Left lobe of liver (tissue), 2 donors: Measurements from ENCODE around the gene FRY. TPM values are rescaled to one million over a fixed set of nuclear protein-coding genes. Genes with fewer than 3 reads are reported as not detected.

ENCODE experiments used
- ATAC-seq: fragments of 200-7000 bp; cut with Tn5 transposase; one replicate; pipeline ENCODE4 v1.9.1; 2020; ENCODE audit warnings: mild to moderate bottlenecking, moderate library complexity
- DNase-seq: peaks from one replicate; pipeline ENCODE4 v3.0.0-alpha.2; 2020; ENCODE audit warnings: low spot score
- total RNA-seq: library from RNA; stranded (reverse); gene quantifications from one replicate; pipeline ENCODE4 v1.2.1, GENCODE V29; 2021
- donor health status: DM: no; HTN: no; CAD: no; lungs with moderate emphysema.
- donor health status: DM: no; HTN: yes; CAD: no.

The FRY gene
- total RNA-seq, 1 donor from 2014 or later: 15.1 TPM

DNA sequence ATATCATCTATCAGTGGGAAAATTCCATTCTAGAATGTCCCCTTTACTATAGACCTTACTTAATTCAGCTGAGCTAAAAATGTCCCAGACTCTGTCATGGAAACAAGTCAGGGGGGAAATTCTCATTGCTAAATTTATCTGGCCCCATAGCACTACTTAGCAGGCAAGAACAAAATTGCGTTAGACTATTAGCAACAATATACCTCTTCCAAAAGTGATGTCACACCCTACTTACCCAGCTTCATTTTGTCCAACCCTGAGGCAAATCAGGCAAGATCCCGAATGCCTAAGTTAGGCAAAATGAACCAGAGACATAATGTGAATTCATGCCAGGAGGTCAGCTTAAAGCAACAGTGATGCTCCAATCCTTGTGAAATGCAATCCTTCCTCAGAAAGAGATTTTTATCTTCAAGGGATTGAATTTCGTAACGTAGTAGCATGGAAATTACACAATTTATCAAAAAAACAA is 93.7 kb downstream of the FRY start:
- DNase-seq (no peak), ATAC-seq (no peak)

DNA sequence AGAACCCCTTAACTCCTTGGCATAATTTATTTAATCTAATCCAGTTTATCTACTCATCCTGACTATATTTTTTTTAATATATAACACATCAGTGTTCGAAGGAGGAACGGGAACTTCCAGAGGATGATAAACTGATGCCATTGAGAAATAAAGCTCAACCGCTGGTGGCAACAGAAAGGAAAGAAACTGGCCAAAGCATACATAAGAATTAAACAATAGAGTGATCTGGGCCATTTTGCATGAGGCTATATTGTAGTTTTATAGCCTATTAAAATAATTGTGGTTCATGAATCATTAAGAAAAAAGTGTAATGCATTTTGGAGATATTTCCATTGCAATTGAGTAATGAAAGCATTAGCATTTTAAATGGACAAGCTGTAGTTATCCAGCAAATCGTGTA is 94.2 kb downstream of the FRY start:
- no peak for ATAC-seq
- no peak for DNase-seq

DNA sequence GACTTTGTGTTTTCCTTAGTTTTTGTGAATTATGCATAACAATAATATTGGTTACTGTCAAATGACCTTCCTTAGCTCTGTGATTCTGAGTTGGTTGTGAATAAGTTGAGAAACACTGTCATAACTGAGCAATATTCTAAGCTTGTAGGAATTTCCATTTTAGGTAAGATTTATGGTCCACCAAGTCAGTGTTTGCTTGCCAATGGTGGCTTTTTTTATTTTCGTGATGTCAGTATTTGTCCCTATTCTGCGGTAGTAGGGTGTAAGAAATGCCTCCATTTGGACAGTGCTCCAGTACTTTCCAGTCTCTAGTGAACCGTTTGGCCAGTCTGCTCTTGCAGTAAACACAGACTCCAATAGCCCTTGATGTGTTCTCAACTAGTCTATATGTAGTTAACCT is 94.7 kb downstream of the FRY start:
- DNase-seq (no peak), ATAC-seq (no peak)

DNA sequence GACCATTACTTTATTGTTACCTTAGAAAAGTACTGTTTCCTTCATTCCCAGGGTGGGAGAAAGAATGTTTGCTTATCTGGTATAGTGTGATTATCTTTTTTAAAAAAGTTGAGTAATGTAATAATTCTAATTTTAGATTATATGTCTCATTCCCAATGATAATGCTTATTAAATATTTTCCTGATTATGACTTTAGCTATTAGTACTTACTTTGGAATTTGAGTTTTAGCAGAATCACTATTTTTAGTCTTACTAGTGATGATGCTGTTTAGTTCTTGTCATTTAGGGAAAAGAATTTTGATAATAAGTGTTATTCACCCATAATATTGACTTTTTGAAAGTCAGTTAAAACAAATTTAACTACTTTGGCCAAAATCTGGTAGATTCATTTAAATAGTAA is 95.2 kb downstream of the FRY start:
- DNase-seq: no peak
- no peak for ATAC-seq

DNA sequence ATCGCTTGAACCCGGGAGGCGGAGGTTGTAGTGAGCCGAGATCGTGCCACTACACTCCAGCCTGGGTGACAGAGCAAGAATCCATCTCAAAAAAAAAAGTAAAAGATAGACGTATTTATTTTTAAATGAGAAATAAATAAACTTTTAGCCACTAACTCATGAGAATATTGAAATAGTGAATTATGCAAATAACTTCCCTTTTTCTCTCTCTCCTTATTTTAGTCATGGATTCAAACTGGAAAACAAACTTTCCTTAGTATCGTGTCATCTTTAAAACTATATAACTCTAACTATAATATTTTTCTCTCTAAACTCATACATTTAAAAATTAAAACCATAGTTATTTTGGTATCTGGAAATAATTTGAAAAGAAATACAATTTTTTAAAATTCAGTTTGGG is 96.1 kb downstream of the FRY start:
- DNase-seq (no peak), ATAC-seq (no peak)

DNA sequence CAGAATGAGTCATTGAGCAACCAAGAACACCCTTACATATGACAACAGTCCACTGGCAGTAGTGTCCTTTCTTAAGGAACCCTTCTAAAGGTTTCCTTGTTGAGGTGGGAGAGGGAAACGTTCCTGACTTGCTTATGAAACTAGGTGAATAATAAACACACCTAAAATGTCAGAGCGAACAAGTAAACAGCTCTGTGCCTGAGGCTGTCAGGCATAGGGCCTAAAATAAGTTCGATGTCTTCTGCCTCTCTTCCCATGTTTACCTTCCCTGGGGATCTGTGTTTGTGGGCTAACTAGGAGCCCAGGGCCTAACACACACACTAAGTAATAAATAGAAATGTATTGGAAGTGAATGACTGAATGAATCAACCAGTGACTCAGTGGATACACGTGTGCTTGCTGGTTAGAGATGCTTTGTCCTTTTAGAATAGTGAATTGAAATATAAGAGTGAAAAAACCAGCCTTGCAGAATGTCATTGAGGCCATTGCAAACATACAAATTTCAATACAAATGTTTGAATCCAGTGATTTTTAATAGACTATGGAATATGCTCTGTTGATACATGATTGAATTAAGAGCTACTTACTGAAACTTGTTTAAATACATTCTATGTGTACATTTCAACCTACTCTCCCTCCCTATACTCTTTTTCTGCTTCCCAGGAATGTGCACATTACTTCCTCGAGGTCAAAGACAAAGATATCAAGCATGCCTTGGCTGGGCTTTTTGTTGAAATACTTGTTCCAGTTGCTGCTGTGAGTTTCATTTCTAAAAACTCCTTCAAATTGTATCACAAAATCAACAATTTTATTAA is 102.9 kb downstream of the FRY start:
- DNase-seq: no peak
- ATAC-seq: no peak

DNA sequence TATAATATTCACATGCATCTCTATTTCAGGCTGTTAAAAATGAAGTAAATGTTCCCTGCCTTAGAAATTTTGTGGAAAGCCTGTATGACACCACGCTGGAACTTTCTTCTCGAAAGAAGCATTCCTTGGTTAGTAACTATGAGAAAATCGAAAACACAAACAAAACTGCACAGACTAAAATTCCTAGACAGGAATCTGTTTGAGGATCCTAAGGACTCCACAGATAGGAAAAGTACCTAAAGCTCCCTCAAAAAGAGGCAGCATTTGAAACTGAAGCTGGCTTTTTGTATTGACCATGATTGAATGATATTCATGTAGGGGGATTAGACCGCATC is 103.4 kb downstream of the FRY start:
- DNase-seq: no peak
- ATAC-seq: no peak

DNA sequence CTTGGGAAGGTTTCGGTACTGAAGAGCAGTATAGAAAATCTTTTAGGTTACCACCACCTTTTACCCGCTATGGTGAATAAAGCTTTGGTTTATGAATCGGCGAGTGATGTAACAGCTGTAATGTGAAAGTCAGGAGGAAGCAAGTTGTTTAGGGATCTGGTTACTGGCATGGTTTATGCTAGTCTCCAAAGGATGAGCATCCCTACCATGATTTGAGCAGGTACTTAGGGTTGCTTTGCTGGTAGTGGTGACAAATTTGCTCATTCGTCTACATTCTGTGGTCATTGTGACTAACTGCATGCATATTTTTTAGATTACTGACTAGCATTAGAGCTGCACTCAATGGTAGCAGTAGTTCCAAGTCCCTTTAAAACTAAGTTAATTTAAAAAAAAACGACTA is 104.1 kb downstream of the FRY start:
- ATAC-seq: no peak
- no peak for DNase-seq

DNA sequence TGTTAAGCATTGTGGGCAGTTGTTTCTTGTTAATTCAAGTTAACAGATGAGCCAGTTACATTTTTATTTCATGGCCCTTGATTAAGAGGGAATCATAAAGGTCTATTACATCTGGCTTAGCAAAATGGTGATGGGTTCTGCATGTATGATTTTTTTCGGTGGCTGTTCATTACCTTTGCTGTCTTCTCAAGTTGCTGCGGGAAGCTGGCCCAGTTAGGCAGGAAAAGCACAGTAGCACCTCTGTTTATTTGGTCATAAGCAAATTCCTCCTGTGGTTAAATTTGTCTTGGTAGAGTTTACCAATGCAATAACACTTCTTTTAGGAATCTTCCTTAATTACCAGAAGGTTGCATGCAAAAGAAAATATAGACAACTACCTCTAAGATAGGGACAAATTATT is 104.5 kb downstream of the FRY start:
- ATAC-seq (no peak), DNase-seq (no peak)

DNA sequence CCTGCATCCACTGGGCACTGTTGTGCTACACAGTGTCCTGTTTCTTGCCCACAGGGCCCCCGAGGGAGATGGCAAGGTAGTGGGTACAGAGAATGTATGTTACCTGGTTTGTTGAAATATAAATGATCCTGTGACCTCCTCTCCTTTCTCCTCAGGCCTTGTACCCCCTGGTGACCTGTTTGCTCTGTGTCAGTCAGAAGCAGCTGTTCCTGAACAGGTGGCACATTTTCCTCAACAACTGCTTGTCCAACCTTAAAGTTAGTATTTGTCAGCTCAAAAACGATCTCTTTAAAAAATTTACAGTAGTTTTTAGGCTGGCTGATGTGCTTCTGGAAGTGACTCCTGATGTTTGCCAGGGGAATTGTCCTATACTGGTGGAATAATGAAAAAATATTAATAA is 105.1 kb downstream of the FRY start:
- DNase-seq (no peak), ATAC-seq (no peak)

DNA sequence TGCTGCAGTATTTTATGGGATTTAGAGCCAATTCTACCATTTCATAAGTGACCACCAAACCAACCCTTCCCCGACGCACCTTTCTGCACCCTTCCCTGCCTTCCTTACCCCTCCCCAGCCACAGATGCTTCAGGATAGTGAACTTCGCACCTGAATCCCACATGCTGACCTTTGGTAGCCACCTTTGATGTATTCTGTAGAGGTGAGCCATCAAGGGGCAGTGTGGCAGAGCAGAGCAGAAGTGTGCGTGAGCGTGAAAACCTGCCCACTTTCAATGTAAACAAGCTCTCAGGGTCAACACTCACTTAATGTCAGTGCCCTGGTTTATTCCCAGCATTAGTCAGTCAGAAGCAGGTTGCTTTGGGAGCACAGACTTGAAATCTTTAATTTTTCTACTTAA is 107.7 kb downstream of the FRY start:
- DNase-seq: no peak
- ATAC-seq: peak; percentile 26

DNA sequence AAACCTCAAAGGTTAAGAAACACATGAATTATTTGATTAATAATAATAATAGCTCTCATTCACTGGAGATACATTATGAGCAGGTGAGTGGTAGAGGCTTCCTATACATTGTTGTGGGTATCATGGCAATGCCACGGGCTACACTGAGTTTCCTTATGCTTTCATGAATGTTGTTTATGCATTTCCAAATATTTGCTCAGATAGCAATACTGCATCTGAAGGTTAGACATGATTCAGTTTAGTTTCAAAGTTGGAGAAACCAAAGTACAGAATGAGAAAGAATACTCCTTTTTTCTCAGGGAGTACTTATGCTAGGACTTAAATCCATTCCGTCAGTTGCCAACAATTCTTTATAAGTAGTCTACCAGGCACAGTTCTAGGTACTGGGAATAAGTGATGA is 108.5 kb downstream of the FRY start:
- DNase-seq (no peak), ATAC-seq (no peak)

DNA sequence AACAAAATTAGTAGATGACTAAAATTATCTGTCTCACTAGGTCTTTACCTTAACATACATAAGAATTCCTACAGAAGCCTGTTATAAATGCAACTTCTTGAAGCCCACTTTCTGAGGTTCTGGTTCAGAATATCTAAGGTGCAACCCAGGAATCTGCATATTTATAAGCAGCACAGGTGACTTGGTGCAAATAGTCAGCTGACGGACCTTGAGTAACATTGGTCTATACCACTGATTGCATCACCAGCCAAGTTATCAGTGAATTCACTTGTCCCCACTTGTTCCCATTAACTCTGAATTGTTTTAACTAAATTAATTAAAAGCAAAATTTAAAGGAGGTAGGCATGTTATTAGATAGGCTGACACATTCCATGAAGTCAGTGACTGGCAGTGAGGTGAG is 109.9 kb downstream of the FRY start:
- DNase-seq: no peak
- ATAC-seq: no peak

DNA sequence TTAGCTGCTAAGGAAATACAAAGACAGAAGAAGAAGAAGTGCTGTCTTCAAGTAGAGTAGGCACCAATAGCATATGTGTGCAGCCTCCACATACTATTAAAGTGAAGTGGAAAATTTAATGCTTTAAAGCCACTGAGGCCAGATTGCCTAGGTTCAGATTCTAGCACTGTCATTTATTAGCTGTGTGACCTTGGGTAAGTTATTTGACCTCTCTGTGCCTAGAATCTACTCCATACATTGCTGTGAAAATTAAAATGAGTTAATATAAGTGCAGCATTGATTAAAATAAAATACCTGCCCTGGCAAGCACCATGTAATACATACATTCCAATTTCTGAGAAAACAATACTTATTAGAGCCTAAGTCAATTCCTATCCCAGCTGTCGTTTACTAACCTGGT is 110.5 kb downstream of the FRY start:
- DNase-seq: no peak
- no peak for ATAC-seq

DNA sequence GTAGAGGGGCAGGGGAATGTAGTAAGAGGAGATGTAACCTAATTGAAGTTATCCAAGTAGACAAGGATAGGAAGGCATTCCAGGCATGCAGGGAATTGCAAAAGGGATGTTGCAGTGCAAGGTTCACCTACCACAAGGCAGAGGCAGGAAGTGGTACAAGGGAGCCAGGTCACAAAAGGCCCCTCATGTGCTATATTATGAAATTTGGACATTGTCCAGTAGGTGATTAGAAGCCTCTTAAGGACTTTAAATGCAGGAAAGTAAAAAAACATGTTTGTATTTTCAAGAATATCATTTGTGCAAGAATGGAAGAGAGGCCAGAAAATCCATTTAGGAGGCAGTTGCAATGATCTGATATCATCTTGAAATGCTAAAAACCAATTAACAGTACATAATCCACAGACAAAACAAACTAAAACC is 111.4 kb downstream of the FRY start:
- no peak for DNase-seq
- peak; percentile 57 for ATAC-seq

DNA sequence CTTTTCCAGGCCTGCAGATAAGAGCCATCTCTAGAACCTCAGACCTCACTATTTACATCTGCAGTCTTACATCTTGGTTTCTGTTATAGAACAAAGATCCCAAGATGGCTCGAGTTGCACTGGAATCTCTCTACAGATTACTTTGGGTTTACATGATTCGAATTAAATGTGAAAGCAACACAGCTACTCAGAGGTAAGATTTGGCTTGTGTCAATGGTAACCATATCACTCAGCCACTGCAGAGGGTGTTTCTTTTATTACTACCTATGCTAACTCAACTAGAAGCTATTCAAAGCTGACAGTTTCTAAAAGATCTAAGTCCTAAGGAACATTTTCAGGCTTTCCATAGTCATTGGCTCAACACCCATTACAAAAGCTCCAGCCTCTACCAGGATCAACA is 115.6 kb downstream of the FRY start:
- ATAC-seq (no peak), DNase-seq (no peak)

DNA sequence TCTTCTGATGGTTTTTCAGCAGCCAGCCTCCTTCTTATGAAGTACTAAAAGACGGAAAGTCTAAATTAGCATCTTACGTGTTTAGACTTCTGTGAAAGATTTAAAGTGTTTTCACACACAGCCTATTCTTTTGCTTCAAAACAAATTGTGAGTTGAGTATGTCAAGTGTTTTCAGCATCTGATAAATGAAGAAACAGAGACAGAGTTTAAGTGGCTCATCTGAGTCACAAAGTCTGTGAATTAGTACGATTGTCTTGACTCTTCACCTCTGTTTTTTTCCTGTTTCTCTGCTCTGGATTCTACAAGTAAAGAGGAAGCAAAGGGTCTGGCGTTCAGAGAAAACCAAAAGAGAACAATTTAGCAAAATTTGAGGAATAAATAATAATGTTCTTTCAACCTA is 116.4 kb downstream of the FRY start:
- ATAC-seq: no peak

DNA sequence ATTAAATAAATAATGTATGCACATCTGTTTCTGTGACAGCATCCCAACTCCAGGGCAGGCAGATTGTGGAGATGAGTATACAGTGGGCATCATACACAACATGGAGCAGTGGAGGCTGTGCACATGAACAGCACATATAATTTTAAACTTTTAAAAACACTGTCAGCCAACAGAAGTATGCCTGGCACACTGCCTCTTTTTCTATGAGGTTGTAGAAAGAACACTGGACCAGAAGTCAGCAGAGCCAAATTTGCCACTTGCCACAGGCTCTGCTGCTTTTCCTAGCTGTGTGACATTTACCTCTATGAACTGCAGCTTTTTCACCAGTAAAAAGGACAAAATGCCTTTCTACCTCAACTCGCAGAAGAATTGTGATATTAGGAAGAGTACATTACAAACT is 118.7 kb downstream of the FRY start:
- DNase-seq (no peak), ATAC-seq (no peak)

More for the DNA sequence above, 116.4 kb downstream of the FRY start:
- no peak for DNase-seq

DNA sequence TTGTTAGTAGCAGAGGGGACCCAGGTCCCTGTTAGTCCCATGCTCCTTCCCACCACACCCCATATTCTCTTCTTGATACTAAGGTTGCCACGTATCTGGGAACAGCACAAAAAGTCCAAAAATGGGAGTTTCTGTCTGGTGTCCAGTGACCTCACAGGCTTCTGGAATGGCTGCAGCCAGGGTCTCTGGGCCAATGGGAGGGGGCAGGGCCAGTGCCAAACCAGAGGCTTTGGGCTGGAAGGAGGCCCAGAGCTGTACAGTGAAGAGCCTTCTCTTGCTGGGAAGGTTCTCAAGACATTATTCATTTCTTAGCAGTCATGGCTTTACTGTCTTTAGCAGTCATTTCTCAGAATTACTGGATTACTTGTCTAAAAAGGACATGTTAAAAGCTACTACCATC is 119.2 kb downstream of the FRY start:
- ATAC-seq: peak; percentile 47

DNA sequence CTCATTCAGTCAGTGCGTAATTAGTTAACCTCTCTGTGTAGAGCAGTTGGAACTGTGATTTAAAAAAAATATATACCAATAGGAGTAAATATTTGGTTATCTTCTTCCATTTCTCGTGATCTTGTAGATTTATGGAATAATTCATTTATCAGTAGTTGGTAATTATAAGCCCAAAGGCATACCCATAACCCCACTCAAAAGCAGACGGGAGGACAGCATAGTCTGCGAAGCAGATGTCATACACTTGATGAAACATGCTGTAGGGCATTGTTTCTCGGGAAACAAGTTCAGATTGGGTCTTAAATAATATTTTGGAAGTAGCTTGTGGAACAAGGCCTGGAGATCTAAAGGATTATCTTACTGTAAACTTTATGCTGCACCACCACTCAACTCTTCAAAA is 119.7 kb downstream of the FRY start:
- DNase-seq: no peak
- ATAC-seq: no peak

More for the DNA sequence above, 119.2 kb downstream of the FRY start:
- DNase-seq: no peak

DNA sequence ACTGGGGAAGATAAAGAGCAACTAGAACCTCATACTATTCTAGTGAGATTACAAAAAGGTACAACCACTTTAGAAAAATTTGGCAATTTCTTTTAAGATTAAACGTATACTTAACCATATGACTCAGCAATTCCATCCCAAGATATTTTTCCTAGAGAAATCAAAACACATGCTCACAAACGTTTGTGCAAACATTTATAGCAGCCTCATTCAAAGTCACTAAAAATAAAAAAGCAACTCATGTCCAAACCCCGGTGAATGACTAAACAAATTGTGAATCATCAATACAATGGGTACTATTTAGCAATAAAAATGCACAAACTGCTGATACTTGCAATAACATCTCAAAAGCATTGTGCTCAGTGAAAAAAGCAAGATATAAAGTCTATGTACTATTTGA is 121.5 kb downstream of the FRY start:
- DNase-seq: no peak
- no peak for ATAC-seq

DNA sequence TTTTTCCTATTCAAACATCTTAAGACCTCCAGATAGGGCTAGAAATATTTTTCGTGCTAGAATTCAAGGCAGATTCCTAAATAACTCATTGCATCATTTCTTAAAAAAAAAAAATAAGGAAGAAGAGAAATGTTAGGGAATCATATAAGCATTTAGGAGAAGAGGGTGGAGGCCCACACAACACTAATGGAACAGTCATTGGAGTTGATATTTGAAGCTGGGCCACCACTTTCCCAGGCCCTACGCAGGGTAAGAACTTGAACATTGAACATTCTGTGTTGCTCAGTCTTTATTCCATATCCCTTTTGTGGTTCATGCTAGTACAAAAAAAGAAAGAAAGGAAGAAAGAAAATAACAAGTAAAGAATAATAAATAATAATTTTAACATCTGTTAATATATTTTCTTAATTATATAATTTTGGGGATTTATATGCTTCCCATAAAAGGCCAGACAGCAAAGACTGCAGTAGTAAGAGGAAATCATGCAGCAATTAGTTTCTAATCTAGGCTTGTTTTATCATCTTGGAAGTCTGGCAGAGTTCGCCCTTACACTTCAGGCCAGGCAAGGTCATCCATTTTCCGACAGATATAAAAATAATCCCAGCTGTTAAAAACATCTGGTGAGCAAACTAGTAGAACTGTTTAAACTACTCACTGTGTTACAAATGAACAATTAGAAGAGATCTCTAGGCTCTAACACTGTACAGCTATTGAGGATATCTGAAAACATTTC is 127.7 kb downstream of the FRY start:
- DNase-seq (no peak), ATAC-seq (no peak)
